AG09319 (cell line): ENCODE data around the gene BLOC1S3.

Source experiments
- DNase-seq: peaks from one replicate; pipeline ENCODE4 v3.0.0-alpha.2; 2010; ENCODE audit warnings: low read depth; ENCODE audit errors: extremely low read depth
- CTCF ChIP-seq: IDR thresholded peaks from 2 replicates; pipeline ENCODE4 v1.5.1; 2011; ENCODE audit warnings: low read depth, mild to moderate bottlenecking, inconsistent platforms, low read length, moderate library complexity

The BLOC1S3 gene

GRCh38 chr19:45179072-45179891, 698 bp downstream of the BLOC1S3 start:
- TF ChIP-seq CTCF, result no peak
- no peak for DNase-seq

DNA sequence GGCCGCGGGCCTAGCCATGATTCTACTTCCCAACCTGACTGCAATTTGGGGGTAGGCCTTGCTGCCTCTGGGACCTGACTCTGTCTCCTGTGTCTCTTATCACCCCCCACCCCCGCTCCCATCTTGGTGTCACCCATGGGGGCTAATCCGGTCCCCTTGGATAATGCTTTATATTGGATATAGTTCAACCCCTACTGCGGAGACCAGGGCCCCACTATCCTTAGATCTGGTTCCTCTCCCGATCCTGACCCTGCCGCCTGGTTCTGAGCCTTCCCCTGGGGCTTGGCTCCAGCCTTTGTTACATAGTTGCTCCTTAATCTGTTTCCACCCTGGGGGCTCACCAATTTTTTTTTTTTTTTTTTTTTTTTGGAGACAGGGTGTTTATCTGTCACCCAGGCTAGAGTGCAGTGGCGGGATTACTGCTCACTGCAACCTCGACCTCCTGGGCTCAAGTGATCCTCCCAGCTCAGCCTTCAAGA, 1.3 kb downstream of the BLOC1S3 start:
- TF ChIP-seq CTCF, result no peak
- no peak for DNase-seq

- TF ChIP-seq CTCF, result no peak
- no peak for DNase-seq
Observed at GRCh38 chr19:45180936-45181335, 2.4 kb downstream of the BLOC1S3 start.

DNA sequence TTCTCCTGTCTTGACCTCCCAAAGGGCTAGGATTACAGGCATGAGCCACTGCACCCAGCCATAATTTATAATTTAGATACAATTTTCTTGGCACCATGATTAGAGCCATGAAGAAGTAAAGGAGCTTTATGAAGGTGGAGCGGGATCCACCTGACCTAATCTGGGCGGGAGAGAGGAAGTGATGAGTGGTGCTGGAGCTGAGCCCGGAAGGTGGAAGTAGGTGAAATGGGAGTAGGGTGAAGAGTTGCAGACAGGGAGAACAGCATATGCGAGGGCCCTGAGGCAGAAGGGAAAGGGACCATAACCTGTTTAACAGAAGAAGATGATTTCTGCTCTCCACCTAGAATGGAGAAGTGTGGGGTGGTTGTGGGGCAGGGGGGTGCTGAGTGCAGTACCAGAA, 4.2 kb downstream of the BLOC1S3 start:
- DNase-seq, result no peak
- TF ChIP-seq CTCF, result no peak

DNA sequence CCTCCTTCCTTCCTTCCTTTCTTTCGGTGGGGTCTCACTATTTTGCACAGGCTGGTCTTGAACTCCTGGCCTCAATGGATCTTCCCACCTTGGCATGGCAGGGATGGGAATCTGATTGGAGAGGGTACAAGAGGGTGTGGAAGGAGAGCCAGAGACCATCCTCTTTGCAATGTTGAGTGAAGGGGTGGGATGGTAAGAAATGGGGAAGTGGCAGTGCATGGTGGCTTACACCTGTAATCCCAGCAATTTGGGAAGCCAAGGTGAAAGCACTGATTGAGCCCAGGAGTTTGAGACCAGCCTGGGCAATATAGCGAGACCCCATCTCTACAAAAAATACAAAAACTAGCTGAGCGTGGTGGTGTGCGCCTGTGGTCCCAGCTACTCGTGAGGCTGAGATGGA, 5.5 kb downstream of the BLOC1S3 start:
- no peak for DNase-seq
- no peak for TF ChIP-seq CTCF

GRCh38 chr19:45186509-45187334, 8.1 kb downstream of the BLOC1S3 start:
- no peak for DNase-seq
- no peak for TF ChIP-seq CTCF
